Ovary (tissue), 9 donors: ENCODE measurements around the gene HNRNPA1. TPM values are rescaled to one million over a fixed set of nuclear protein-coding genes. Genes with fewer than 3 reads are reported as not detected.
A peak's percentile ranks its signal among the peaks of the same experiment; 100 is the strongest.
"Not testable (repeated sequence)": the region's sequence is repeated elsewhere in the genome, so short reads cannot be mapped to it uniquely, and the experiment has no call there.

Experiments used
- DNase-seq, 5 donors: peaks; one replicate each; pipeline ENCODE4 v3.0.0-alpha.2; 2019 to 2020
- H3K27ac ChIP-seq, 2 donors: fragments of 200-600 bp; one replicate each; pipeline versions ENCODE4 v1.5.1 to v1.8.0; 2019 to 2022
- H3K27me3 ChIP-seq: fragments of 200-600 bp; one replicate; pipeline ENCODE4 v1.8.0; 2022
- H3K36me3 ChIP-seq: fragments of 200-600 bp; sonication (generic); one replicate; pipeline ENCODE4 v1.5.1; 2019
- H3K4me1 ChIP-seq: one replicate; pipeline ENCODE4 v1.8.1; 2013; ENCODE audit warnings: mild to moderate bottlenecking, moderate library complexity; ENCODE audit not compliant: insufficient read depth
- H3K4me3 ChIP-seq: fragments of 200-600 bp; sonication (generic); one replicate; pipeline ENCODE4 v1.5.1; 2017
- H3K9me3 ChIP-seq, 2 donors: fragments of 200-600 bp in 1 of 2; sonication (generic) in 1 of 2; one replicate each; pipeline versions ENCODE4 v1.5.1 to v1.8.1; 2013 to 2019; ENCODE audit warnings: mild to moderate bottlenecking in 1 of 2, moderate library complexity in 1 of 2
- EP300 ChIP-seq: sonication (generic); formaldehyde crosslinking; IDR thresholded peaks from one replicate; pipeline ENCODE4 v1.6.1; 2017; ENCODE audit warnings: antibody characterized with exemption
- POLR2A ChIP-seq: fragments of 450-650 bp; IDR thresholded peaks from one replicate; pipeline ENCODE4 v1.6.1; 2017; ENCODE audit warnings: antibody characterized with exemption, mild to moderate bottlenecking, moderate library complexity
- WGBS, 3 donors: extraction: QIAGEN DNeasy Blood & Tissue Kit in 1 of 3; methylation state at CpG; one replicate each; pipeline versions ENCODE4 v1.1.5 to v1.1.7; 2013 to 2017; 5-methylcytosine and 5-hydroxymethylcytosine counted together
- intact Hi-C, 4 donors: fragments of 100-400 bp; cut with DNase I; formaldehyde crosslinking; loops; one replicate each; pipeline versions ENCODE4 v1.11.0 to v1.15.1; 2022 to 2023
- polyA plus RNA-seq, 2 donors: library from polyadenylated mRNA; stranded (reverse); fragments of 200-250 nt in 1 of 2; fragments of 350-450 nt in 1 of 2; fragmentation: Illumina TruSeq in 1 of 2; extraction: RNeasy Lipid Tissue Mini Kit (QIAGEN cat#74804) in 1 of 2; gene quantifications; one replicate each; pipeline ENCODE4 v1.2.3, GENCODE V29; 2013 to 2014
- total RNA-seq, 7 donors: library from RNA; depleted of rRNA in 2 of 7; stranded (reverse); fragments of >200 nt in 2 of 7; fragmentation: NEBNext Ultra II Directional in 3 of 7; extraction: Animal tissue kit (Norgen Biotek cat#: 25700) in 3 of 7; gene quantifications; one replicate each; pipeline versions ENCODE4 v1.1.0 to v1.2.4, GENCODE V29; 2016 to 2023
- TF ChIP-seq, protein P1 (sequence below), 3 donors: fragments of 450-650 bp in 2 of 3; fragments of 200-600 bp in 1 of 3; IDR thresholded peaks; one replicate each; pipeline versions ENCODE4 v1.5.1 to v1.8.0; 2016 to 2022; ENCODE audit warnings: antibody characterized with exemption in 3 of 3, mild to moderate bottlenecking in 1 of 3
- donor health status: DM: no; HTN: no; CAD: no; lungs with moderate emphysema.
- donor health status: DM: no; HTN: no; CAD: no.
- donor health status: Bipolar disorder and iron deficiency.
- donor health status: DM: yes; HTN: yes; CAD: no.
- donor health status: DM: no; HTN: no; CAD: no.
- donor health status: DM: yes; HTN: yes; CAD: no.

Gene HNRNPA1
- total and polyA plus RNA-seq, 9 donors: 586 to 2,586 (median 2,385) TPM

DNA sequence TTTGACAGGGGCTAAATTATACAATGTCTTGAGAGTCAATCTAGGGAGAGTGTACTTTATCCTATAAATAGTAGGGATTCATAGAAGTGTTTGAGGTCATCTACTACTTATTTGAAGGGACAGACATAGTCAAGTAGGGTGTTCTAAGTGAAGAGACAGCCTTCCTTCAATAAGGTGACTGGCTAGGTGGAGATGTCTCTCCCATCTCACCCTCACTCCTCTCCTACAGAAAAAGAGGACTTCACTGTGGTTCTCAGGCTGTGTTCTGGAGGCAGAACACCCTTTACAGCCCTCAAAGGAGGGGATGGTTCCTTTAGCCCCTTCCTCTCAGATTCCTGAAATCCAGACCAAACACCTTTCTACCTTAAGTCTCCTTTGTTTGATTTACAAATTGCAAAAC, 23.1 kb downstream of the HNRNPA1 start:
- intact Hi-C loops: no loop called here
- Histone ChIP-seq H3K4me3 (no peak overlapping the region), H3K4me1 (no peaks in the 10 kb centered on the region), H3K27ac (no peak overlapping the region), H3K27me3 (no peaks in the 10 kb centered on the region), H3K36me3 (no peaks in the 10 kb centered on the region), H3K9me3 (no peaks in the 10 kb centered on the region)
- DNase-seq: no peak
- no peak for TF ChIP-seq EP300
- TF ChIP-seq, protein P1, sequence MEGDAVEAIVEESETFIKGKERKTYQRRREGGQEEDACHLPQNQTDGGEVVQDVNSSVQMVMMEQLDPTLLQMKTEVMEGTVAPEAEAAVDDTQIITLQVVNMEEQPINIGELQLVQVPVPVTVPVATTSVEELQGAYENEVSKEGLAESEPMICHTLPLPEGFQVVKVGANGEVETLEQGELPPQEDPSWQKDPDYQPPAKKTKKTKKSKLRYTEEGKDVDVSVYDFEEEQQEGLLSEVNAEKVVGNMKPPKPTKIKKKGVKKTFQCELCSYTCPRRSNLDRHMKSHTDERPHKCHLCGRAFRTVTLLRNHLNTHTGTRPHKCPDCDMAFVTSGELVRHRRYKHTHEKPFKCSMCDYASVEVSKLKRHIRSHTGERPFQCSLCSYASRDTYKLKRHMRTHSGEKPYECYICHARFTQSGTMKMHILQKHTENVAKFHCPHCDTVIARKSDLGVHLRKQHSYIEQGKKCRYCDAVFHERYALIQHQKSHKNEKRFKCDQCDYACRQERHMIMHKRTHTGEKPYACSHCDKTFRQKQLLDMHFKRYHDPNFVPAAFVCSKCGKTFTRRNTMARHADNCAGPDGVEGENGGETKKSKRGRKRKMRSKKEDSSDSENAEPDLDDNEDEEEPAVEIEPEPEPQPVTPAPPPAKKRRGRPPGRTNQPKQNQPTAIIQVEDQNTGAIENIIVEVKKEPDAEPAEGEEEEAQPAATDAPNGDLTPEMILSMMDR (IDR thresholded peaks at IDR 0.05): no peak
- TF ChIP-seq POLR2A: no peak

DNA sequence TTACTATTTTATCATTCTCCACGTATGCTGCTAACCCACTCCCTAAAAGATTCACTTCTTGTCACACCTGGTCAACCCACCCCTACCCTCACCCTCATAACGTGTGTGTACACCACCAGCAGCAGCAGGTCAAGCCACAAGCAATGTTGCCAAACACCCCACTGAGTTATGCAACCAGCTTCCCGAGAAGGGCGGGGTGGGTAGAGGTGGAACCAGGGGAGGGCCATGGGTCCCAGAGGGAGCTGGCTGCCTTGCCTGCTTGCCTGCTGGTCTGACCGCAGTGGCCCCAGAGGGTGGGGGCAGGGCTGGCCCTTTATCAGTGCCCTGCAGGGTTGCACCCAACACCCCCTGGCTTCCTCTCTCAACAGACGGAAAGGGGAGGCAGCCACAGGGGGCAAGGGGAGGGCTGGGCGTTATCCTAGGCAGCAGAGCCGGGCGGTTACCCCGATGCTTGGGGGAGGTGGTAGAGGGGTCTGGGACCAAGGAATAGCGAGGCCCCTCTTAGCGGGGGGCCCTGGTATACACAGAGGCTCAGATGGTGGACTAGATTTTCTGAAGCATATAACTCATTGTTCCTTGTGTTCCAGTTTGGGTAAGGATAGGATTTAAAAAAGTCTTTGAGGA, 23.8 kb downstream of the HNRNPA1 start:
- Histone ChIP-seq H3K4me1 (no peaks in the 10 kb centered on the region), H3K27ac (no peak overlapping the region), H3K36me3 (no peaks in the 10 kb centered on the region), H3K4me3 (no peak overlapping the region), H3K27me3 (no peaks in the 10 kb centered on the region), H3K9me3 (no peaks in the 10 kb centered on the region)
- DNase-seq: peak in 2 of 5 donors; percentile 49 to 50
- 19 to 24% (median 20%) methylated on average over 12 of the region's 12 CpGs for WGBS, 3 donors
- TF ChIP-seq POLR2A (no peak), EP300 (no peak)
- TF ChIP-seq, protein P1 (IDR thresholded peaks at IDR 0.05): no peak
- intact Hi-C loops: no loop called here

DNA sequence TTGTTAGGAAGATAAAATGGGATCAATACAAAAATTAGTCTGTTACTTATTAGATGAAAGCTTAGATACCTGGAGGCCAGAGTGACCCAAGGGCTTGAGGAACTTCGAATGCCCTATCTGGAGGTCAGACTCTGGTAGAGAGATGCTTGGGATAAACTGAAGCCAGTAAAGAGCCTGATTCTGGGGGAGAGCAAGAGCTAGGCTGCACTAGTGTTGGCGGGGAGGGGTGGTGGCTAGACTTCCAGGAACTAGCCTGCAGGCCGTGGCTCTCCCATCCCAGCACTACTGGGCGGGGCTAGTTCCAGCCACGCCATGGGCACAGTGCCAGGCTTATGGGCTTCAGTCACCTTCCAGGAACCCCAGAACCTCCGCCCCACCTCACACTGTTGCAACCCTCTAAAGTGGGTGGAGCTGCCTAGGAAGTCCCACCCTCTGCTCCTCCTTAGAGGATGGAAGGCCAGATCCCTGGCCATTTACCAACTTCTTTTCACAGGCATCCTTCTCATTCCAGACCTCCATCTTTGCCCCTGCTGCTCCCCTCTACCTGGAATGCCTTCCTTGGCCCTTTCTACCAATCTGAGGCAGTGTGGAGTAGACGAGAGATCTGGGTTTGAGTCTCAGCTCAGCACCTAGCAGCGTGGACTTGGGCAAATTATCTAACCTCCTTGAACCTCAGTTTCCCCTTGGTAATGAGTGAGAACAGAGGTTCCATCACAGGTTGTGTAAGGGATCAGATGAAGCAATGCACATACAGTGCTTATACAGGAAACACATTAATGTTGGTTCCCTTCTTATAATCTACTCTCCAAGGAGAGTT, 26.6 kb downstream of the HNRNPA1 start:
- TF ChIP-seq, protein P1 (IDR thresholded peaks at IDR 0.05): no peak
- TF ChIP-seq POLR2A (no peak), EP300 (no peak)
- 67 to 75% (median 70%) methylated on average over 8 of the region's 8 CpGs for WGBS, 3 donors
- Histone ChIP-seq H3K36me3 (no peaks in the 10 kb centered on the region), H3K4me3 (no peak overlapping the region), H3K4me1 (no peaks in the 10 kb centered on the region), H3K27me3 (no peaks in the 10 kb centered on the region), H3K9me3 (no peaks in the 10 kb centered on the region), H3K27ac (no peak overlapping the region)
- DNase-seq: peak in 4 of 5 donors; percentile 18 to 63 (median 46)
- intact Hi-C loops: no loop called here

DNA sequence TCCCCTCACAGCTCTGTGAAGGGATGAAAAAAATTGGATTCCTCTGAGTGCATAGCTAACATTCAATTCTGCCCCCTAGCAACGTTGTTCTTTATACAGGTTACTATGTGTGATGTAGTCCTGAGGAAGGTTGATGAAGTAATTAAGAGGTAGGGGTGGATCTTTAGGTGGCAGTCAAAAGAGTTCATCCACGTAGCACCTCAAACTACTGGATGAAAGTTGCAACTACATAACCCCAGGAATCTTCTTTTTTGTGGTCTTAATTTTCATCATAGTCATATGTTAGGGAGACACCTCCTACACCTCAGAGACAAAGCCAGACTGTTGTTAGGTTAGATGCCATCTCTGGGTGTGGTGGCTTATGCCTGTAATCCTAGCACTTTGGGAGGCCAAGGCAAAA, 30.5 kb downstream of the HNRNPA1 start:
- Histone ChIP-seq H3K9me3 (no peaks in the 10 kb centered on the region), H3K36me3 (no peaks in the 10 kb centered on the region), H3K4me1 (no peaks in the 10 kb centered on the region), H3K27me3 (no peaks in the 10 kb centered on the region), H3K4me3 (no peak overlapping the region), H3K27ac (no peak overlapping the region)
- intact Hi-C loops: no loop called here
- no peak for DNase-seq
- TF ChIP-seq EP300: no peak
- TF ChIP-seq, protein P1 (IDR thresholded peaks at IDR 0.05): no peak
- no peak for TF ChIP-seq POLR2A
- 58 to 62% (median 59%) methylated on average over 2 of the region's 2 CpGs for WGBS, 3 donors

DNA sequence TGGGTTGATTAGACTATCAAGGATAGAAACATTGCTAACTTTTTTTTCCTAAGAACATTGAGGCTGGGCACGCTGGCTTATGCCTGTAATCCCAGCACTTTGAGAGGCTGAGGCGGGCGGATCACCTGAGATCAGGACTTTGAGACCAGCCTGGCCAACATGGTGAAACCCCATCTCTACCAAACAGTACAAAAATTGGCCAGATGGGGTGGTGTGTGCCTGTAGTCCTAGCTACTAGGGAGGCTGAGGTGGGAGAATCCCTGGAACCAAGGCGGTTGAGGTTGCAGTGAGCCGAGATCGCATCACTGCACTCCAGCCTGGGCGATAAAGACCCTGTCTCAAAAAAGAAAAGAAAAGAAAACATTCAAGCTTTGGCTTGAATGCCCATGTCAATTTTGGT, 31.8 kb downstream of the HNRNPA1 start:
- H3K27ac ChIP-seq, H3K4me3 ChIP-seq, H3K4me1 ChIP-seq, H3K27me3 ChIP-seq, H3K9me3 ChIP-seq, intact Hi-C loops, H3K36me3 ChIP-seq, DNase-seq: not testable (repeated sequence)
- 82 to 94% (median 86%) methylated on average over 7 of the region's 7 CpGs for WGBS, 3 donors
